Stimulated activated CD4-positive, alpha-beta T cell treated with anti-CD3 and anti-CD28 coated beads, Interleukin-4, amount 100 ng/mL, for 1 hour (primary cell): Measurements from ENCODE around the gene SYCN.
"Not testable (repeated sequence)": the region's sequence is repeated elsewhere in the genome, so short reads cannot be mapped to it uniquely, and the experiment has no call there.

Experiments used
- DNase-seq: peaks from one replicate; pipeline ENCODE4 v3.0.0-alpha.2; 2020

Gene SYCN

DNA sequence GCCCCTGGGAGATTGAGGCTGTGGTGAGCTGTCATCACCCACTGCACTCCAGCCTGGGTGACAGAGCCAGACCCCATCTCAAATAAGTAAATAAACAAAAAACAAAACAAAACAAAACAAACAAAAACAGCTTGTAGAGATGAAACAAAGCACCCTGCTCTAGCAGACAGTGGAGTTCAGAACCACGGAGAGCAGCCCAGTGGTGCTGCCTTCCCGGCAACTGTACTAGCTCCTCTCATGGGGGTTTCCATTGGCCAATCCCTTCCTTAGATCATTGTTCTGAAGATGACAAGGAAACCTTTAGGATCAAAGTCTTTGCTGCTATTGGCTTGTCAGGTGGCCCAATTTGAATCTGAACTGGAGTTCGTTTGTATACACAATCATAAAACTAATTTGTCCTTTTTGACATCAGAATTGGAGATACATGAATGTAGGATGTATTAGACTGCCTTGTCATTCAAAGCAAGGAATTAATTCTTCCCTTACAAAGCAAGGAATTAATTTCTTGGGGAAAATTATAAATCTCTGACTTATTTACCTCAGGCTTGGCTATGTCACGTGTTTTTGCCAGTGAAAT, 19.7 kb upstream of the SYCN start:
- no peak for DNase-seq

GRCh38 chr19:39219108-39219507, 15.0 kb upstream of the SYCN start:
- DNase-seq, result not testable (repeated sequence)

DNA sequence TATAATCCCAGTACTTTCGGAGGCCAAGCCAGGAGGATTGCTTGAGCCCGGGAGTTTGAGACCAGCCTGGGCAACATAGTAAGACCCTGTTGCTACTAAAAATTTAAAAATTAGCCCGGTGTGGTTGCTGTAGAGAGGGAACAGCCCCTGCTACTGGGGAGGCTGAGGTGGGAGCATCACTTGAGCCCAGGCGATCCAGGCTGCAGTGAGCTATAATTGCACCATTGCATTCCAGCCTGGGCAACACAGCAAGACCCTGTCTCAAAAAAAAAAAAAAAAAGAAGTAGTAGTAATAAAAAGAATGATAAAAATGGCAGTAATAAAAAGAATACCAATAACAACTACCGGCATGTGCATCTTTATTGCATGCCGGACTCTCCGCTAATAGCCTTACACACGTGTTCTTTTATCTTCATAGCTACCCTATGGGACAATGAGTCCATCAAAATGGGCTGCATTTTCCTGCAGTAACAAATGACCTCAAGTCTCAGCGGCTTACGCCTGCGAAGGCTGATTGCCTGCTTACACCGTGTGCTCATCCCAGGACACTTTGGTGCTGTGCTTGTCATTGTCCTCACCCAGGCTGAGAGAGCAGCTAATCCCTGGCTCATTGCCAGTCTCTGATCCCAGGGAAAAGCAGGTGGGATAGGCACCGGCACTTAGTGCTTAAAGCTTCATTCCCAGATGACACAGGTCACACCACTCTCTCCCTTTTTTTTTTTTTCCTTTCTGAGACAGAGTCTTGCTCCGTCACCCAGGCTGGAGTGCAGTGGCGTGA, 14.4 kb upstream of the SYCN start:
- DNase-seq, result no peak

DNA sequence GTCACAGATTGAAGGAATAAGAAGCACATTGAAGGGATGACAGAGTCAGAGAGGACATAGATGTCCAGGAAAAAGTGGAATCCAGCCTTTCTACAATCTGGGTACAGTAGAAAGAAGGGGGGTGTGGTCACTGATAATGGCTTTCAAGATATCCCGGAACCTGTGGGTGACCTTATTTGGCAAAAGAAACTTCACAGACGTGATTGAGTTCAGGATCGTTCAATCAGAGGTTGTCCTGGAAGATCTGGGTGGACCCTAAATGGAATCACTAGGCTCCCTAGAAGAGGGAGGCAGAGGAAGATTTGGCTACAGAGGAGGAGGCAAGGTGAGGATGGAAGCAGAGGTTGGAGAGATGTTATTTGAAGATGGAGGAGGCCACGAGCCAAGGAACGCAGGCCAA, 13.0 kb upstream of the SYCN start:
- no peak for DNase-seq

DNA sequence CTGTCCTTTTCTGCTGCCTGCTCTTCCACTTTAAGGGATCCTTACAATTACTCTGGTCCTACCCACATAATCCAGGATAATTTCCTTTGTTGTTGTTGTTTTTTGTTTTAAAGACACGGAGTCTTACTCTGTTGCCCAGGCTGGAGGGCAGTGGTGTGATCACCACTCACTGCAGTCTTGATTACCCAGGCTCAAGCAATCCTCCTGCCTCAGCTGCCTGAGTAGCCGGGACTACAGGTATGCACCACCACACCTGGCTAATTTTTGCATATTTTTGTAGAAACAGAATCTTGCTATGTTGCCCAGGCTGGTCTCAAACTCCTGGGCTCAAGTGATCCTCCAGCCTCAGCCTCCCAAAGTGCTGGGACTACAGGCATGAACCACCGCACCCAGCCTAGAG, 11.3 kb upstream of the SYCN start:
- not testable (repeated sequence) for DNase-seq

GRCh38 chr19:39212375-39212742, 8.3 kb upstream of the SYCN start:
- DNase-seq, result peak; percentile 61

DNA sequence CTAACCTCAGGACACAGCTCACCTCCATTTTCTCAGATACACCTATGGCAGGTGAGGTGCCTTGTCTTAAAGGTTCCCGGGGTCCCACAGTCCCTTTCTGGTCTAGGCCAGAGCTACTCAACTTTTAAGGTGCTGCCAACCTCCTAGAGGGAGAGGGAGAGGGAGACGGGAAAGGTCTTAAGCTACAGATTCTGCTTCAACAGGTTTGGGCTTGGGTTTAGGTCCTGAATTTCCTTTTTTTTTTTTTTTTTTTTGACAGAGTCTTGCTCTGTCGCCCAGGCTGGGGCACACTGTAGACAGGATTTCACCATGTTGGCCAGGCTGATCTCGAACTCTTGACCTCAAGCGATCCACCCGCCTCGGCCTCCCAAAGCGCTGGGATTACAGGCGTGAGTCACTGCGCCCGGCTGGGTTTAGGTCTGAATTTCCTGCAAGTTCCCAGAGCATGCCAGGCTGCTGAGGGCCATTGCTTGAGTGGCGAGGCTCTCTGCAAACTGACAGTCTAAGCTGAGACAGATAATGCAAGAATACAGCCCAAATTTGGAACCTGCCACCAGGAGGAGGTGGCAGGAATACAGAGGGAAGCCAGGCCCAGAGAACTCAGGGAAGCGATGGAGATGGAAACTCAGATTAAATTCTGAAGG, 7.8 kb upstream of the SYCN start:
- no peak for DNase-seq

DNA sequence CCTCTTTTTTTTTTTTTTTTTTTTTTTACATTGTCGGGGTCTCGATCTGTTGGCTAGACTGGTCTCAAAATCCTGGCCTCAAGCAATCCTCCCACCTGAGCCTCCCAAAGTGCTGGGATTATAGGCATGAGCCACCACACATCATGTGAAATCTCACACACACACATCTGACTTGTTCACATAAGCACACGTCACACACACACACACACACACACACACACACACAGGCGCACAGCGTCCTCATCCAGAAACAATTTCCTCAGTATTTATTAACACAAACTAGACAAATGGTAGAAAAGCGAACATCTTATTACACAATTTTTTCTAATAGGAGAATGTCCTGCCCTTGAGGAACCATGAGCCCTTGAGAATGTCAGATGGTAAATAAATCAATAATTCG, 5.1 kb upstream of the SYCN start:
- no peak for DNase-seq

GRCh38 chr19:39208175-39208795, 4.2 kb upstream of the SYCN start:
- DNase-seq, result no peak

DNA sequence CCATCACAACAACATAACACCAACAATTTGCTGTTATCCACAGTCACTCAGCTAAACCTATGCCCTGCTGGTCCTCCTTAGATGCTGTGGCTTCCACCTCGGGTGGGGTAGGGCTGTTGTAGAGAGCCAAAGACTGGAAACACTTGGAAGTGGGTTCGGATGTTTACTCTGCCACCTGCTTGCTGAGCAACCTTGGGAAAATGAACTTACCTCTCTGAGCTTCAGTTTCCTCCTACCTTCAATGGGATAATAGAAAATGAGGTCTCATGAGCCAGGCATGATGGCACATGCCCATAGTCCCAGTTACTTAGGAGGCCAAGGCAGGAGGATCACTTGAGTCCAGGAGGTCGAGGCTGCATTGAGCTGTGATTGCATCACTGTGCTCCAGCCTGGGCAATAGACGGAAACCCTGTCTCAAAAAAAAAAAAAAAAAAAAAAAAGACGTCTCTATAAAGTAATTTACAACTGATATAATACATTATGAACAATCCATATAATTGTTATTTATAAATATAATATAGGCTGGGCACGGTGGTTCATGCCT, 3.3 kb upstream of the SYCN start:
- no peak for DNase-seq

DNA sequence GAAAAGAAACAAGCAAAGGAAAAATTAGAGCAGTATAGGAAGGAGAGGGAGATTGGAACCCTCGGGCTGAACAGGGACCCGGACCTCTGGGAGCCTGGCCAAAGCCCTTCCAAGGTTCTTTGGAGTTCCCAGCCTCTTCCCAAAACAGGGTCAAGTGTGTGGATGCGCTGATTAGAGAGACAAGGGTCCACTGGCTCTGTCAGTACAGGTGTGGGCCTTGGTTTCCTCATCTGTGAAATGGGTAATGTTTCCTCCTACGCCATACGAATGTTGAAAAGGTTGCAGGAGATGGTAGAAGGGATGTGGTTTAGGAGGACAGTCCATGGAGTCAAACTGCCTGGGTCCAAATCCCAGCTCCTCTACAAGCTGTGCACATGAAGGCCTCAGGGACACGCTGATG, 2.1 kb upstream of the SYCN start:
- DNase-seq, result no peak

GRCh38 chr19:39205449-39205764, 1.3 kb upstream of the SYCN start:
- DNase-seq, result no peak

DNA sequence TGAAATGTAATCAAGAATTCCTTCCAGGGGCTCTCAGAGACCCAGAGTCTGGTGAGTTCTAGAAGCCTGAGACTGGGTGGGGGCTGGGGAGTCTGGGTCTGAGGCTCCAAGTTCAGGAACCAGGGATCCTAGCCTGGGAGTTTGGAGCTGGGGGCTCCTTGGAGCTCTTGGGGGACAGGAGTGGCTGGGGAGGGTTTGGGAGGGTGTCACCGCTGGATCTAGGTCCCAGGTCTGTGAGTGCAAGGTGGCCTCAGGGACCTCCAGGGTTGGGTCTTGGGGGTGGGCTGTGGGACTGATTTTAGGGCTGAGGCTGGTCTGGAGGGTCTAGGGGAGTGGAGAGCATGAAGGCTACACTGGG, 1.1 kb downstream of the SYCN start:
- DNase-seq, result no peak

- DNase-seq, result no peak
Observed at GRCh38 chr19:39200803-39201115, 3.3 kb downstream of the SYCN start.

GRCh38 chr19:39200066-39200802, 3.8 kb downstream of the SYCN start:
- DNase-seq, result no peak

GRCh38 chr19:39199025-39199424, 5.0 kb downstream of the SYCN start:
- no peak for DNase-seq

- no peak for DNase-seq
Observed at GRCh38 chr19:39197808-39198207, 6.3 kb downstream of the SYCN start.

DNA sequence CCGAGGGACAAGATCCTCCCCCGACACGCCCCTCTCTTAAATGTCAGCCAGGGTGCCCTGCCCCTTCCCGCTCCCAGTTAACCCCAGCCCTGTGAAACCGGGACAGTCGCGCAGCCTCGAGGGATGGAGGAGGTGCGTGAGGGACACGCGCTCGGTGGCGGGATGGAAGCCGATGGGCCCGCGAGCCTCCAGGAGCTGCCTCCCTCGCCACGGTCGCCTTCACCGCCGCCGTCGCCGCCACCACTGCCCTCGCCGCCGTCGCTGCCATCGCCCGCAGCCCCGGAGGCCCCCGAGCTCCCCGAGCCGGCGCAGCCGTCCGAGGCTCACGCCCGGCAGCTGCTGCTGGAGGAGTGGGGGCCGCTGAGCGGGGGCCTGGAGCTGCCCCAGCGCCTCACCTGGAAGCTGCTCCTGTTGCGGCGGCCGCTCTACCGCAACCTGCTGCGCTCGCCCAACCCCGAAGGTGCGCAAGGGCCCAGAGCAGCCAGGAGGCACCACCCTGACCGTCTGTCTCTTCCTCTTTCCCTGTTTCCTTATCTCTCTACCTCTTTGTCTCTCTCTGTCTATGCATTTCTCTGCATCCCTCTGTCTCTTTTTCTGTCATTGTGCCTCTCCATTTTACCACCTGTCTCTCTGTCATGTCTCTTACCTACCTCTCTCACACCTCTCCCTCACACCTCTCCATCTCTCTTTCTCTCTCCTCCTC, 7.1 kb downstream of the SYCN start, which contains the start of gene NCCRP1:
Gene NCCRP1, plus strand, starts transcription at position 105 of the 703 bp plus-strand sequence. Its CDS starts 19 bp downstream, at position 124.
- DNase-seq, result peak; percentile 10

DNA sequence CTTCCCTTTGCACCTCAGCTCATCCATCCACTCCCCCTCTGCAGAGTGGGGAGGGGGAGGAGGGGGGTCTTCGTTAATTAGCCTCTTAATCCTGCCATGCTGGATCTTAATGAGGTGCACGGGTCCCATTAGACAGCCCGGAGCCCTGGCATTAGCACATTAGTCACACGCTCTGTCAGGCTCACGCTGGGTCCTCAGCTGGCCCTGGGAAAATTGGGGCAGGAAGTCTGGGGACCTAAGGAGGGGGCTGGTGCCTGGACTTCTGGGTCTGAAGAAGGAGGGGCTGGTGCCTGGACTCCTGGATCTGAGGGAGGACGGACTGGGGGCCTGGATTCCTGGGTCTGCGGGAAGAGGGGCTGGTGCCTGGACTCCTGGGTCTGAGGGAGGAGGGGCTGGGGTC, 7.7 kb downstream of the SYCN start:
- no peak for DNase-seq

- no peak for DNase-seq
Observed at GRCh38 chr19:39195755-39196154, 8.3 kb downstream of the SYCN start.

GRCh38 chr19:39194832-39195542, 9.1 kb downstream of the SYCN start:
- no peak for DNase-seq

GRCh38 chr19:39193803-39194202, 10.3 kb downstream of the SYCN start:
- no peak for DNase-seq
